Loucy (cell line): ENCODE measurements around the gene SKI.

Source experiments
- CTCF ChIP-seq: fragments of 200-600 bp; sonication (generic); conservative IDR thresholded peaks from 2 replicates; pipeline ENCODE4 v1.5.1; 2014; ENCODE audit warnings: mild to moderate bottlenecking, antibody characterized with exemption, low read length
- EZH2phosphoT487 ChIP-seq: fragments of 200-600 bp; IDR thresholded peaks from 2 replicates; pipeline ENCODE4 v1.6.1; 2018; ENCODE audit warnings: antibody characterized with exemption, mild to moderate bottlenecking, moderate library complexity, borderline replicate concordance

GRCh38 chr1:2255047-2255419 lies 26.9 kb downstream of the SKI start:
- TF ChIP-seq CTCF (no peak), EZH2phosphoT487 (no peak)
